SK-N-SH (cell line): ENCODE data around the gene SUPT3H.

Experiments
- EZH2phosphoT487 ChIP-seq: fragments of 200-600 bp; sonication (generic); IDR thresholded peaks from 2 replicates; pipeline ENCODE4 v1.6.1; 2017; ENCODE audit warnings: low read depth, mixed run types, mild to moderate bottlenecking, antibody characterized with exemption, moderate library complexity, borderline replicate concordance
- POLR2AphosphoS5 ChIP-seq: IDR thresholded peaks from 2 replicates; pipeline ENCODE4 v1.6.1; 2012; ENCODE audit warnings: low read depth, low read length
- RXRA ChIP-seq: IDR thresholded peaks from 2 replicates; pipeline ENCODE4 v1.4.0; 2012; ENCODE audit warnings: low read depth, mild to moderate bottlenecking, borderline replicate concordance
- SMC3 ChIP-seq: IDR thresholded peaks from 2 replicates; pipeline ENCODE4 v1.6.1; 2012; ENCODE audit warnings: low read depth, low read length, improper control_type of control experiment
- USF2 ChIP-seq: fragments of 150-350 bp; IDR thresholded peaks from 2 replicates; pipeline ENCODE4 v1.6.1; 2017; ENCODE audit warnings: antibody characterized with exemption, low read length, low read depth, borderline replicate concordance
- TF ChIP-seq, protein P1 (sequence below): fragments of 200-600 bp; sonication (generic); IDR thresholded peaks from 2 replicates; pipeline ENCODE4 v1.6.1; 2017; ENCODE audit warnings: antibody characterized with exemption, mild to moderate bottlenecking, moderate library complexity
- TF ChIP-seq, protein P2 (sequence below): fragments of 150-350 bp; IDR thresholded peaks from 2 replicates; pipeline ENCODE4 v1.6.1; 2016; ENCODE audit warnings: mild to moderate bottlenecking, low read depth, low read length

DNA sequence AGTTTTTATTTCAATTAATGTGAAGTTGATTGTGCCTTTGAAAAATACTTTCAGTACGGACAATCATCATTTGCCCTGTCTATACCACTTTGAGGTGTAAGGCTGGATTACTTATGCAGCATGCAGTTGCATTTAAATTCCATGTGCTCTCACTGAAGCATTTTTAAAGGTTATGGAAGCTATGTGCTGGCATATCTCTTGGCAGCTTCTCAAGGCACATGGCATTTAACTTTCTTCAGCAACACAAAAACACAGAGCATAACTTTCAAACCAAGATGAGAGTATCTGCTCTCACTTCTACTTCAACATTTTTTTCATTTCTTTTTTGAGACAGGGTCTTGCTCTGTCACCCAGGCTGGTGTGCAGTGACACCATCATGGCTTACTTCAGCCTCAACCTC, 410.3 kb downstream of the SUPT3H start:
- TF ChIP-seq, protein P1, sequence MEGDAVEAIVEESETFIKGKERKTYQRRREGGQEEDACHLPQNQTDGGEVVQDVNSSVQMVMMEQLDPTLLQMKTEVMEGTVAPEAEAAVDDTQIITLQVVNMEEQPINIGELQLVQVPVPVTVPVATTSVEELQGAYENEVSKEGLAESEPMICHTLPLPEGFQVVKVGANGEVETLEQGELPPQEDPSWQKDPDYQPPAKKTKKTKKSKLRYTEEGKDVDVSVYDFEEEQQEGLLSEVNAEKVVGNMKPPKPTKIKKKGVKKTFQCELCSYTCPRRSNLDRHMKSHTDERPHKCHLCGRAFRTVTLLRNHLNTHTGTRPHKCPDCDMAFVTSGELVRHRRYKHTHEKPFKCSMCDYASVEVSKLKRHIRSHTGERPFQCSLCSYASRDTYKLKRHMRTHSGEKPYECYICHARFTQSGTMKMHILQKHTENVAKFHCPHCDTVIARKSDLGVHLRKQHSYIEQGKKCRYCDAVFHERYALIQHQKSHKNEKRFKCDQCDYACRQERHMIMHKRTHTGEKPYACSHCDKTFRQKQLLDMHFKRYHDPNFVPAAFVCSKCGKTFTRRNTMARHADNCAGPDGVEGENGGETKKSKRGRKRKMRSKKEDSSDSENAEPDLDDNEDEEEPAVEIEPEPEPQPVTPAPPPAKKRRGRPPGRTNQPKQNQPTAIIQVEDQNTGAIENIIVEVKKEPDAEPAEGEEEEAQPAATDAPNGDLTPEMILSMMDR = no peak
- no peak for TF ChIP-seq RXRA
- no peak for TF ChIP-seq USF2
- TF ChIP-seq, protein P2, sequence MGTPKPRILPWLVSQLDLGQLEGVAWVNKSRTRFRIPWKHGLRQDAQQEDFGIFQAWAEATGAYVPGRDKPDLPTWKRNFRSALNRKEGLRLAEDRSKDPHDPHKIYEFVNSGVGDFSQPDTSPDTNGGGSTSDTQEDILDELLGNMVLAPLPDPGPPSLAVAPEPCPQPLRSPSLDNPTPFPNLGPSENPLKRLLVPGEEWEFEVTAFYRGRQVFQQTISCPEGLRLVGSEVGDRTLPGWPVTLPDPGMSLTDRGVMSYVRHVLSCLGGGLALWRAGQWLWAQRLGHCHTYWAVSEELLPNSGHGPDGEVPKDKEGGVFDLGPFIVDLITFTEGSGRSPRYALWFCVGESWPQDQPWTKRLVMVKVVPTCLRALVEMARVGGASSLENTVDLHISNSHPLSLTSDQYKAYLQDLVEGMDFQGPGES = no peak
- TF ChIP-seq POLR2AphosphoS5 = no peak
- no peak for TF ChIP-seq SMC3
- TF ChIP-seq EZH2phosphoT487 = no peak
